SH-SY5Y (cell line): Measurements from ENCODE around the gene ENOX1.

Experiments
- GATA2 ChIP-seq: IDR thresholded peaks from 2 replicates; pipeline ENCODE4 v1.6.1; 2011; ENCODE audit warnings: mild to moderate bottlenecking, low read depth, low read length
- GATA3 ChIP-seq: IDR thresholded peaks from 2 replicates; pipeline ENCODE4 v1.6.1; 2011; ENCODE audit warnings: low read depth, mild to moderate bottlenecking, low read length, moderate library complexity

DNA sequence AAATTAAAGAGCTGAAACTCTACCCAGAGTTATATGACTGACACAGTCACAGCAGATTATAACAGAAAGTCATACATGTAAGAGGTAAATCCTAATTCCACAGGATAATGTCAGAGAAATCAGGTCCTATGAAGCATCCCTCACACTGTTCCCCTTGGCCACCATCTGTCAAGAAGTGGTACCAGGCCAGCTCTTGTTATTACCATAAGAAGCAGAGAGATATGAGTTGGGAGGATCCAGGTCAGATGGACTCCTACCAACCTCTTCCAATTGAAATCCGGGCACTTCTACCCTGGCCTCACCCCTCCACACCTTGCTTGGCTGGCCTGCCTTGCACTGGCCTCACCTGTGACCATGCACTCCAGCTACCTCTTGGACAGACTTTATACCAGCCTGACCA, 410.2 kb downstream of the ENOX1 start:
- TF ChIP-seq GATA2 = no peak
- no peak for TF ChIP-seq GATA3
